GM12801 (cell line): Measurements from ENCODE around the gene COG5.

ENCODE experiments used
- CTCF ChIP-seq: IDR thresholded peaks from one replicate; pipeline ENCODE4 v1.5.1; 2011; ENCODE audit warnings: control low read depth; ENCODE audit not compliant: insufficient read length; ENCODE audit errors: extremely low read depth

The COG5 gene

GRCh38 chr7:107330478-107330877 lies 233.2 kb downstream of the COG5 start:
- TF ChIP-seq CTCF = no peak

GRCh38 chr7:107327986-107328569 lies 235.6 kb downstream of the COG5 start:
- no peak for TF ChIP-seq CTCF

GRCh38 chr7:107326061-107326460 lies 237.7 kb downstream of the COG5 start:
- TF ChIP-seq CTCF = no peak

- no peak for TF ChIP-seq CTCF
Measured at GRCh38 chr7:107322015-107322414, 241.7 kb downstream of the COG5 start.

GRCh38 chr7:107321611-107322010 lies 242.1 kb downstream of the COG5 start:
- TF ChIP-seq CTCF = no peak

- no peak for TF ChIP-seq CTCF
Measured at GRCh38 chr7:107319724-107320228, 243.9 kb downstream of the COG5 start.

GRCh38 chr7:107318523-107319160 lies 245.1 kb downstream of the COG5 start:
- TF ChIP-seq CTCF = no peak
